Activated CD4-positive, alpha-beta T cell treated with anti-CD3 and anti-CD28 coated beads, Interleukin-2, amount 50 U/mL, for 48 hours (primary cell): ENCODE measurements around the gene CHODL.

ENCODE experiments used
- DNase-seq, 2 experiments: peaks; one replicate each; pipeline ENCODE4 v3.0.0-alpha.2; 2020

Gene CHODL, protein sequence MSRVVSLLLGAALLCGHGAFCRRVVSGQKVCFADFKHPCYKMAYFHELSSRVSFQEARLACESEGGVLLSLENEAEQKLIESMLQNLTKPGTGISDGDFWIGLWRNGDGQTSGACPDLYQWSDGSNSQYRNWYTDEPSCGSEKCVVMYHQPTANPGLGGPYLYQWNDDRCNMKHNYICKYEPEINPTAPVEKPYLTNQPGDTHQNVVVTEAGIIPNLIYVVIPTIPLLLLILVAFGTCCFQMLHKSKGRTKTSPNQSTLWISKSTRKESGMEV

DNA sequence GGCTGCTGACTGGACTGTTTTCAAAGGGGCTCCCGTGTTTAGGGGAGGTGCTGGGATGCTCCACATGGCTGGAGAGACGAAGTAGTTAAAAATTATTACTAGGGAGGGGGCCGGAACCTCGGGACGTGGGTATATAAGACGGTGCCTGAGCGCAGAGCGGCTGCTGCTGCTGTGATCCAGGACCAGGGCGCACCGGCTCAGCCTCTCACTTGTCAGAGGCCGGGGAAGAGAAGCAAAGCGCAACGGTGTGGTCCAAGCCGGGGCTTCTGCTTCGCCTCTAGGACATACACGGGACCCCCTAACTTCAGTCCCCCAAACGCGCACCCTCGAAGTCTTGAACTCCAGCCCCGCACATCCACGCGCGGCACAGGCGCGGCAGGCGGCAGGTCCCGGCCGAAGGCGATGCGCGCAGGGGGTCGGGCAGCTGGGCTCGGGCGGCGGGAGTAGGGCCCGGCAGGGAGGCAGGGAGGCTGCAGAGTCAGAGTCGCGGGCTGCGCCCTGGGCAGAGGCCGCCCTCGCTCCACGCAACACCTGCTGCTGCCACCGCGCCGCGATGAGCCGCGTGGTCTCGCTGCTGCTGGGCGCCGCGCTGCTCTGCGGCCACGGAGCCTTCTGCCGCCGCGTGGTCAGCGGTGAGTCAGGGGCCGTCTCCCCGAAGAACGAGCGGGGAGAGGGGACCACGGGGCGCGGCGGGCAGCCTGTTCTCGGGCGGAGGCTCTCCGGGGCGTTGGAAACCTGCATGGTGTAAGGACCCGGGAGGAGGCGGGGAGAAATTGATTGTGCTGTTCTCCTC lies at the start of gene CHODL:
Gene CHODL, plus strand, starts transcription at position 163 of the 793 bp plus-strand sequence. Its CDS starts 391 bp downstream, at position 554.
- no peak for DNase-seq

DNA sequence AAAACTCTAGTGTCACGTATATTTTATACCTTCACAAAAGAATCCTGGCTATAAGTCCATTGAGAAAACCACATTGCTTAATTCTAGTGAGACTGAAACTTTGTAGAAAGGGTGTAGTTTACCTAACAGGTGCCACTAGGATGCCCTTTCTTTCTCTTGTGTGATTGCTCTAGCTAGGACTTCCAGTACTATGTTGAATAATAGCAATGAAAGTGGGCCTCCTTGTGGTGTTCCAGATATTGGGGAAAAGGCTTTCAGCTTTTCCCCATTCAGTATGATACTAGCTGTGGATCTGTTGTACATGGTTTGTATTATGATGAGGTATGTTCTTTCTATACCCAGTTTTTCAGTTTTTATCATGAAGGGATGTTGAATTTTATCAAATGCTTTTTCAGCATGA lies 39.7 kb upstream of the CHODL start:
- no peak for DNase-seq

DNA sequence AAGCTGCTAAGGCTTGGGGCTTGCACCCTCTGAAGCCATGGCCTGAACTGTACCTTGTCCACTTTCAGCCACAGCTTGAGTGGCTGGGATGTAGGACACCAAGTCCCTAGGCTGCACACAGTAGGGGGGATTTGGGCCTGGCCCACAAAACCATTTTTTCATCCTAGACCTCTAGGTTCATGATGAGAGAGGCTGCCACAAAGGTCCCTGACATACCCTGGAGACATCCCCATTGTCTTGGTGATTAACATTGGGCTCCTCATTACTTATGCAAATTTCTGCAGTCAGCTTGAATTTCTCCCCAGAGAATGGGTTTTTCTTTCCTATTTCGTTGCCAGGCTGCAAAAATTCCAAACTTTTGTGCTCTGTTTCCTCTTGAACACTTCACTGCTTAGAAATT lies 26.3 kb upstream of the CHODL start:
- no peak for DNase-seq

DNA sequence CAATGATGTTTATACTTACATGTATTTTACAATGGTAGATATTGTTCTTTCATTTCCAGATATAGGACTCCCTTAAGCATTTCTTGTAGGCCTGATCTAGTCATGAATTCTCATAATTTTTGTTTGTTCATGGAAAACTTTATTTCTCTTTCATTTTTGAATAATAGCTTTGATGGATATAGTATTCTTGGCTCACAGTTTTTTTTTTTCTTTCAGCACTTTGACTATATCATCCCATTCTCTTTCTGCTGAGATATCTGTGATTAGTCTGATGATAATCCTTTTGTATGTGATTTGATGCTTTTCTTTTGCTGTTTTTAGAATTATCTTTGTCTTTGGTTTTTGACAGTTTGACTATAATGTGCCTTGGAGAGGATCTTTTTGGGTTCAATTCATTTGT lies 24.1 kb upstream of the CHODL start:
- DNase-seq, result no peak

DNA sequence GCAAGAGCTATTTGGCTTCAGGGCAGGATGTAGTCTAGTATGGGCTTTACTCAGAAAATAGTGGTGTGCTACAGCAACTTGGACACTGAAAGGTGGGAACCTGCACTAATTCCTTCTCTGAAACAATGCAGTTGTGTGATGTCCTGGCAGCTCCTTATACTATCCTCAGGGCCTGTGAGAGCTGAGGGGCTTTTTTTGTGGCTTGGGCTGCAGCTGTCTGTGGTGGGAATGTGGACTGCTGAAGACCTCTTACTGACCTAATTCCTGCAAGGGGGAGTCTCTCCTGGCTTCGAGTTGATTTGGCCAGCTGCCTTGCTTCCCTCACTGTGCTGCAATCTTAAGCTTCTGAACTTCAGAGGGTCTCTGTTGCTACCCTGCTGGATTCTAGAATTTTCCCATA lies 22.3 kb upstream of the CHODL start:
- no peak for DNase-seq

DNA sequence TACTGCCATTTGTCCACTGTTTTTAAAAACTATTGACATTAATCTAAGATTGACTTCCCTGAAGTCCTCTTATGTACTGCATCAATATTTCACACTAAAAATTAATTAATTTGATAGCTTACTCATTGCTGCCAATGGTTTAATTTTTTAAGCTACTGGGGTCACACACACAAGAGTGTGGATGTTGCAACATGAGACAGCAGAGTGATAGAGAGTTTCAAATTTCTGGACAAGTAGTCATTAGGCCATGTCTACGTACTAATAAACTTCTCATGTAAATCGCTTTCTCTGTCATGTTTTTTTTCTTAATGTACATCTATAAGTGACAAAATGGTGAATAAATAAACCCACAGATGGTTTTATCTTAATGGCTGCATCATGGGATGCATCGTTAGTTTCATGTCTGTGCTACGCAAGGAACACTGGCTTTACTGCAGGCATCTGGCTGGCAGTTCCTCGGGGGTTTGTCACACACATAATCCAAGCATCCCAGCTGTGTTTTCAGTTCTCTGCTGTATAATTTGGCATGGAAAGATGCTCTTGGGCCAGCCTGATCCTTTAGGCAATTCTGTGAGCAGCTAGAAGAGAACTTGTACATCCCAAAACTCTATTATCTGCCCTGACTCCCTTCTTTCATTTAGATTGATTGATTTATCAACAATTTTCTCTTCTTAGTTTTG lies 16.4 kb upstream of the CHODL start:
- no peak for DNase-seq

DNA sequence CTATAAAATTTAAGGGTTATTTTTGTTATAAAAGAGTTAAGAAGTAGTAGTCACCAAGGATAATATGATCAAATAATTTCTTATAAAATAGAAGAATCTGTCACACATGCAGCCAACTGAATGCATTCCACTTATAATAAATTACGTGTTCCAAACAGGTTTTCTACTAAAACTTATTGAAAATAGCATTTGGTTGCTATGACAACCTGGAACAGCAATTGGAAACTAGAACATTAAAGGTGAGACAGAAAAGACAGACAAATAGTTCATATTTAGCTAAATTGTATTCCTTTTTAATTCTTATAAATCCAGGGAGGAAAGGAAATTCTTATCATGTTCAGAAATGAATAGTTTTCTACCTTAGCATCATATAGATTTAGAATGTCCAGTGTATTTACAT lies 9.1 kb upstream of the CHODL start:
- DNase-seq, result no peak

DNA sequence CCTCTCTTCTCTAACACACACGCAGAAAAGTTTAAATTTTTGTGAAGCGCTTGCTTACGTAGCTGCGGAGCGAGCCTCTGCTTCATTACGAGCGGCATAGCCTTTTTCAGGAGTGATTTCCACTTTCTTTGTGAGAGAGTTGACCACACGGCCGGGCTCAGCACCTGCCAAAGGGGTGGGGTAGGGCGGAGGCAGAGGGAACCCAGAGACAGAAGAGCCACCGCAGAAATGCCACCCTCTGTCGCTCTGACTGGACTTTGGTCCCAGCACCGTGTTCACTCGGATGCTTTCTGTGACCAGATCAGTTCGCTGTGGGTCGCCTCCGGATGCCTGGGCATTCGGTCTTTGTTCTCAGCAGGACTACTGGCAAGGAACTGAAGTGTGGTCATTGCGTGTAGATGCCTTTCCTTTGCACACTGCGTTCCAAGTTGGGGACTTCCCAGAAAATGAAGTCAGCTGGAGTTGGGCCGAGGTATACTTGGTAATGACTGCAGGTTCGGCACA lies 883 bp downstream of the CHODL start:
- DNase-seq, result no peak

DNA sequence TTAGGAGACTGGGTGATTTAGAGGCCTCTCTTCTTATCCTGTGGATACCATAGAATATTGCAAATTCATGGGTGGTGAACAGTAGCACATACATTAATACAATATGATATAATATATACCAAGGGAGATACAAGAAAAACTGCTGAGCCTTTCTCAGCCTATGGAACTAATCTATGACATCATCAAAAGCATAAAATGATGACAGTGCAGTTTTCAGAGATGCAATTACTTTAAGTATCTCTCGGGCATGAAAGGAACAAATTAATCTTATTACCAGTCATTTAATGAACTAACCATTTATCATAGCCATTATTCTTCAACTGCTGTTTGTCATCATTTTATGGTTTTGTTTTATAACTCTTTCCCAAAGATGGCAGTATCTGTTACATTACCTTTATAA lies 3.5 kb downstream of the CHODL start:
- no peak for DNase-seq

DNA sequence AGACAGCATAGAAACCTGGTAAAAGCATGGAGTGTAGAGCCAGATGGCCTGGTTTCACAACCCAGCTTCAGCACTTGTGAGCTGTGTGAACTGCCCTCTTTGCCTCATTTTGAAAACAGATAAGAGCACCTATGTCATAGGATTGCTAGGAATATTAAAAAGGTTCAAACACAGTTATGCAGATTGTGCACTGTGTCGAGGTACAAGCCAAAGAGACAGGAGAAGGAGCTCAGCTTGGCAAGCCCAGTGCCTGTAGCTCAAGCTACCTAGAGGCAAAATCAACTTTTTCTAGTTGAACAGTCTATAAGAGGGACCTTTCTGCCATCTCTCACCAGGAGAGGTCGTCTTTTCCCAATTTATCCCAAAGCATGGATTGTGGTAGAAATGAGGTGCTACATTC lies 5.0 kb downstream of the CHODL start:
- no peak for DNase-seq

DNA sequence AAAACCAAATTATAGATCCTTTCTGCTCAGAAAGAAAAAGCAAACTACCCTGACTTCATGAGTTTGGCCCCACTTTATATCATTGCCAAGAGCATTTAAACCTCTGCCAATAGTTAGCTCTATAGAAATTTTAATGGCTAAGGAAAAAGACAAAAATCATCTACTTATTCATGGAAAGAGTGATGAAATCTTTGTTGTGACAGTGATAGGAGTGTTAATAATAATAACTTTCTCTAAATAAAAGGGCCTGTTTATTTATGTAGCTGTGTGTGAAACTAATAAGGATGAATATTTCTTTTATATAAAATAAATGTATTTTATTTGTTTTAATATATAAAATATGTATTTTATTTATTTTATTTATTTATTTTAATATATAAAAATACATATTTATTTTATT lies 6.4 kb downstream of the CHODL start:
- DNase-seq, result no peak

DNA sequence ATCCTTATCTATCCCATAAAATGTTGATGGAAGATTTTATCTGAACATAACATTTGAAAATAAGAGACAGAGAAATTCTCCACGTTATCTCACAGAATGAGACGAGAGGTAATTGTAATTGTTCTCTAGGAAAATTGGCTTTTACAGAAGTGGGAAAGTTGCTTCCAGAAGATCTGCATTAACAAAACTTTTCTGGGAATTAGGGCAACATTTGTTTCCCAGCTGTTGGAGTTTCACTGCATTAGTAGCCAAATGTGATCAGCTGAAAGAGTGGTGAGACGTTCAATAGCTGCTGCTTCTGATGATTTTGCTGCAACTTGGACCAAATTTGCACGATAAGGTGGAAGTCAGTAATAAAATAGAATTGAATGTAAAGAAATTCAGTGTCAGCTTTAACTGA lies 7.6 kb downstream of the CHODL start:
- no peak for DNase-seq

DNA sequence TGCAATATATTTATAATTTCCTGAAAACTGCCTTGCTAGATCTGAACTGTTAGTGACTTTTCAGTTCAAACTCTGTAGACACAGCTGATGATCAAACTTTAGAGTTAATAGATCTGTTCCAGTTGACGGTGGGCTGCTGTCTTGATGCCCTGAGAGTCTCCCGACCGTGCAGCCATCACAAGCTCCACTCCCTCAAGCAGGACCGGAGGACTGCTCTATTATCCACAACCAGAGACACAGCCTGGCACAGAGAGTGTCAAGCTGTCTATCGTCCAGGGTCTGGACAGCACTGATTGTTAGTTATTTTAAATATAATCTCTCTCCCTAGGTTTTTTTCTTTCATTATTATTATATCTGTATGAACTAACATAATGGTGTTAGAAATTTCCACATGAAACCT lies 8.0 kb downstream of the CHODL start:
- no peak for DNase-seq

DNA sequence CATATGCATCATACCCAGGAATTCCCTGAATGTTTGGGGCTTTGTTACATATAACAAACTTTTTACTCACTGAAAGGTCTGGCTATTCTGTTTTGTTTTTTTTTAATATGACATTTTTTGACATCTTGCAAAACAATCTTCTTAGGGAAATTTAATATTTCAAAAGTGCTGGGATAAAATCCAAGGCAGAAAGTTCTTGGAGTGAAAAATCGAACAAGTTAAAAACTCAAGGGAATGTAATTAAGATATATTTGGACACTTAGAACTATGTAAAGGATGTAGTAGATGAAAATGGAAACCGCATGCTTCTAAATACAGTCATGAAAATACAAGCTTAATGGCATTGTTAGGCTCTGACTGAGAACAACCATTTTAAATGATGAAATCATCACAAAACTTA lies 8.6 kb downstream of the CHODL start:
- DNase-seq, result no peak

DNA sequence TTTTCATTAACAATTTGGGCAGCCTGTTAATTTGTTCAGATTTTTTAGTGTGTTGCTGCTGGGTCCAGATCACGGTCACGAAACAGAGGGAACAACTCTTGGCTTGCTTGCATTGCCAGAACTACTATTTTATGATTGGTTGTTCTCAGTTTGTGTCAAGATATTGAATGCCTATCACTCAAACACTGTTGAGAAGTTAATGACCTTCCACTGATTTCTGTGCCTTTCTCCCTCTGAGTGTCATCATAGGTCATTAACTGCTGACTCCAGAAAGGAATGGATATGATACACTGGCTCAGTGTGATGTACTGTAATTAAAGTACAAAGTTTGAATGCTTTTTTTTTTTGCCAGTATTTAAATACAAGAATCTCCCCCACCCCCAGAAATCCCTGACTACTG lies 9.2 kb downstream of the CHODL start:
- DNase-seq, result no peak

DNA sequence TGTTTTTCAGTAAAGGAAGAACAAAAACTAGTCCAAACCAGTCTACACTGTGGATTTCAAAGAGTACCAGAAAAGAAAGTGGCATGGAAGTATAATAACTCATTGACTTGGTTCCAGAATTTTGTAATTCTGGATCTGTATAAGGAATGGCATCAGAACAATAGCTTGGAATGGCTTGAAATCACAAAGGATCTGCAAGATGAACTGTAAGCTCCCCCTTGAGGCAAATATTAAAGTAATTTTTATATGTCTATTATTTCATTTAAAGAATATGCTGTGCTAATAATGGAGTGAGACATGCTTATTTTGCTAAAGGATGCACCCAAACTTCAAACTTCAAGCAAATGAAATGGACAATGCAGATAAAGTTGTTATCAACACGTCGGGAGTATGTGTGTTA lies 21.3 kb downstream of the CHODL start:
- no peak for DNase-seq

DNA sequence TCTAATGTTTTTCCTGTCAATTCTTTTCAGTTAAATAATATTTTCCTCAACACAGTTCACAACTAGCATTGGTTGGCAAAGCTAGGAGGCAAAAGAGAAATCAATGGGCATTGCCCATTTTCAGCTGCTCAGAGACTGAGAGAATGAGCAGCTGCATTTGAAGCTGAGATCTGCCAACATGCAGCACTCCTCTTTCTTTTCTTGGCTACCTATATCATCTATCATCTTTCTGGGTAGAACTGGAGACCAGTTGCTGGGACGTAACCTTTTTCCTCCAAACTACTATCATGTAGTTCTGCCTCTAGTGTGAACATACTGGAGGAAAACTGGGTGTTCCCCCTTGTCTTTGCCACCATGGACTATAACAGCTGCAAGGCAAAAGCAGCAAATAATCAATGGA lies 22.9 kb downstream of the CHODL start:
- DNase-seq, result no peak

DNA sequence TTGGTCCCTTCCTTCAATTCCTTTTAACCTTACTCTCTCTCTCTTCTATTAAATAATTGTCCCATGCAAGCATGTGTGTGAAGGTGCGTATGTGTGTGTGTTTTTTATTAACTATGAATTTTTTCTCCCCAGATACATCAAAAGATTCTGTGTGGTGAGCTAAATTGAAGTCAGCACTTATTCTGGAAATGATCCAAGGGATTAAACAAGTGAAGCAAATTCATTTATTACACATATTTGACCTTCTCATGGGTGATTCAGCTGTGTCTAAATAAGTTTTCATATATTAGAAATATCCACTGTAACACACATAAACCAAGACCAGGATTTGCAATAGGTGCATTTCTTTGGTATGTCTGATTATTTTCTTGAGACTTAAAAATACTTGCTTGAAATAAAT lies 24.3 kb downstream of the CHODL start:
- no peak for DNase-seq

DNA sequence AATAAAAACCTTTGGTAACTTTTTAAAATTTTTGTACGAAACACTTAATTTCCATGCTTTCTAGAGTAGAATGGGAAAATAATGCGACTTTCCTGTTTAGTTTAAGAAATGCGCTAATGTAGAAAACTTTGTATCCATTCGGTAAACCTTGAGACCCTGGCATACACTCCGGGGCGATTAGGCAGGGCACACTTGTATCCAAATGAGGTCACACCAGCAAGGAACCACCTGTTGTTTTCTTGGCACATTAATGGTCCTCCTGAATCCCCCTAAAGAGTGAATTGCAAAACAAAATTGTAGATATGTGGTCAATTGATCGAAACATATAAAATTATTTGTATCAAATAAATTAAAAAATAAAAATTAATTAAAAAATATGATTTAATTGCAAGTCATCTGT lies 25.2 kb downstream of the CHODL start:
- DNase-seq, result no peak

DNA sequence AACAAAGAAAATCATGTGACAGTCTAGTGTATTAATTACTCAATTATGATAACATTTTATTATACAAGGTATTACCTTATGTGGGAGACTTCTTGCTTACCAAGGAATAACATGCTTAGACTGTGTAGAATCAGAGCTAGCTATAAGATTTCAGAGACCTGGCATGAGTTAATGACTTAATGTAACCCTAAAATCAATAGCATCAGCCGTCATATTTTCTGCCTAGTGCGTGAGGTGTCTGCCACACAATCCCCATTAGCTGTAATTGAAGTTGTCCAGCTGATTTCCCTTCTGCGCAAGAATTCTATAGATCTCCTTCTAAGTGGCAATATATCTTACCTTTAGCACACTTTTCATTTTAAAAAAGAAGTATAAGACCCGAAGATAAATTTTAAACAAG lies 28.8 kb downstream of the CHODL start:
- no peak for DNase-seq

DNA sequence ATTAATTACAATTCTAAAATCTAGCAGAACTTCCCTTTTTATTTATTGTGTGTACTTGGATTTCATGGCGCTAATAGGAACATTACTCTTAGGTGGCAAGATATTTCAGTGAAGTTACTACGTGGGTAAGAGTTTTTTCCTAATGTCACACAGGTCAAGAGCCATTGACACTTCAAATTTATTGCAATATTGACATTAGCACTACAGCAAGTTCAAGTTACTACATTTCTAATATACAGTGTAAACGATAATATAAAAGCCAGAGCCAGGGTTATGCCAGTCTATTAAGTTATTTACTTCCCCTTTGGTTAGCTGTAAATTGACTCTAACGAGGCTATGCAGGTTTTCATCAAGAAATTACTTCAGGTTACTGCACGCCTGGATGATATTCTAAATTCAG lies 29.7 kb downstream of the CHODL start:
- DNase-seq, result no peak

DNA sequence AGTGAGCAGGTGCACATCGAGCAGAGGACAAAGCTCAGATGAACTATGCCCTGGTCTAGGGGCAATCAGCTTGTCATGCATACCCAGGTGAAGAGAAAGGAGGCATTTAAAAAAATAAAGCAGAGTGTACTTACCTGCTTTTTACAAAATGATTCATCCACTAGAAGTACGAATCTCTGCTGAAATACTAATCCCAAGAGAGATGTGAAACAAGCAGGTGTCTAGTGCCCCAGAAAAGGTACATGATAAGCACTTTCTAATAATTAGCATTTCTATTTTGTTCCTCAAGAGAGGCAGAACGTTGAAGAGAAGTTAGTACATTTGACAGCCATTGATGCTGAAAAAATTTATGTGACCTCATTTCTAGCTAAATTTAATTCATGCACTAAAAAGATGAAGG lies 31.1 kb downstream of the CHODL start:
- no peak for DNase-seq

DNA sequence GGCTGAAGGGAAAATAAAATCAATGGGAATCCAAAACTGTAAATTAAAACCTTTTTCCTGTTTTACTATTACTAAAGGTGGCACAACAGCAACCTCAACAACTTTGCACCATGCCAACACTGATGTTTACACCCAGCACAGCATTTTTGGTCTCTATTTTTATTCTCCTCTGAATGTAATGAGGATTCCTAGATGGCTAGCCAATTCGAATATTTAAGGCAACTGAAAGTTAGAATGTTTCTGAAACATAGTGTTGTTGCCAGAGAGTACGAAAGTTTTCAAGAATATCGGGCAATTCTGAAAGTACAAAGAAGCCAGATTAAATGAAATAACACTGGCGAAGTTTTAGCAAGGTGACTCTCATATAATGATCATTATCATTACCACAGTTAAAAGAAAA lies 40.7 kb downstream of the CHODL start:
- no peak for DNase-seq

DNA sequence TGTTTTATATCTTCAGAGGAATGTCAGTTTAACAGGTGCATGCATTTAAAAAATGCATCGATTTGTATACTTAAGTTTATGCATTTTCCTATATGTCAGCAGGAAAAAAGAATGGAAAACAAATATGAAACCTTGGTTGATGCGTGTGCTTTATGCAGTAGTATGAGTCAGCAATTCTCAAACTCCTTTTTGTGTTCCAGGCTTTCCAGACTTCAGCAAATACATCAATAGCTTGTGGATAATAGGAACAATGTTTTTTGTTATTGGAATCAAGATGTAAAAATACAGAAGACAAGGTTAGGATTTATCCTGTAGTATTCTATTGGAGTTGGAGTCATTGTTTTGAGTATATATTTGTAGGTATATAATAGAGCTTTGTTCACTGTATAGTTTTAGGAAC lies 45.2 kb downstream of the CHODL start:
- no peak for DNase-seq
